Loucy (cell line): ENCODE results near the gene PRR29.

Experiments
- EZH2phosphoT487 ChIP-seq: fragments of 200-600 bp; IDR thresholded peaks from 2 replicates; pipeline ENCODE4 v1.6.1; 2018; ENCODE audit warnings: antibody characterized with exemption, mild to moderate bottlenecking, moderate library complexity, borderline replicate concordance
- TF ChIP-seq, protein P1 (sequence below): fragments of 200-600 bp; sonication (generic); conservative IDR thresholded peaks from 2 replicates; pipeline ENCODE4 v1.5.1; 2014; ENCODE audit warnings: mild to moderate bottlenecking, antibody characterized with exemption, low read length

DNA sequence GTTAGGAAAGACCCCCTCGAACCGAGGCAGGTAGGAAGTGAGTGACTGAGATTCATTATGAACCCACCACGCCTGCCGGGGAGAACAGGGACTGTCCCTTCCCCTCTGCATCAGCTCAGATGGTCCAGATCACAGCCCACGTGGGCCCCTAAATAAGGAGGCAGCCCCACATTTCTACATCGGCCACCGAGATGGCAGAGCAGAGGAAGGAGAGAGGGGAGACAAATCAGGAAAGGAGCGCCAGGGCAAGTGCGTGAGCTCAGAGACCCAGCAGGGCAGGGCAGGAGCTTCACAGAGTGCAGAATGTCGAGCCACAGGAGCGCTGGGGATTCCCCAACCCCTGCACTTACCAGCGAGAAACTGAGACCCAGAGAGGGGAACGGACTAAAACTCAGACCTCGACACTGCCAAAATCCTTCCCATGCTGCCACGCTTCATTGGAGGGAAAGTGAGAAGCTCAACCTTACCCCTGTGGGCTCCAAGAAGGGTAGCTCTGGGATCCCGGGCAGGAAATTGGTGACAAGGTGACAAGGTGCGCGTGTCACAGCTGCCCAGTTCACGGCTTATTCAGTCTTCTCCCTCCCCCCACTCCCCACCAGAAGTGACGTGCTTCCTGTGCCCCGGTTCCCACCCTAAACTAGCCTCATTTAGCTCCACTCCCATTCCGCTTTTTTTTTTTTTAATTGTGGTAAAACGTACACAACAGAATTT, 22.1 kb downstream of the PRR29 start, which contains the start of gene ICAM2:
- TF ChIP-seq, protein P1, sequence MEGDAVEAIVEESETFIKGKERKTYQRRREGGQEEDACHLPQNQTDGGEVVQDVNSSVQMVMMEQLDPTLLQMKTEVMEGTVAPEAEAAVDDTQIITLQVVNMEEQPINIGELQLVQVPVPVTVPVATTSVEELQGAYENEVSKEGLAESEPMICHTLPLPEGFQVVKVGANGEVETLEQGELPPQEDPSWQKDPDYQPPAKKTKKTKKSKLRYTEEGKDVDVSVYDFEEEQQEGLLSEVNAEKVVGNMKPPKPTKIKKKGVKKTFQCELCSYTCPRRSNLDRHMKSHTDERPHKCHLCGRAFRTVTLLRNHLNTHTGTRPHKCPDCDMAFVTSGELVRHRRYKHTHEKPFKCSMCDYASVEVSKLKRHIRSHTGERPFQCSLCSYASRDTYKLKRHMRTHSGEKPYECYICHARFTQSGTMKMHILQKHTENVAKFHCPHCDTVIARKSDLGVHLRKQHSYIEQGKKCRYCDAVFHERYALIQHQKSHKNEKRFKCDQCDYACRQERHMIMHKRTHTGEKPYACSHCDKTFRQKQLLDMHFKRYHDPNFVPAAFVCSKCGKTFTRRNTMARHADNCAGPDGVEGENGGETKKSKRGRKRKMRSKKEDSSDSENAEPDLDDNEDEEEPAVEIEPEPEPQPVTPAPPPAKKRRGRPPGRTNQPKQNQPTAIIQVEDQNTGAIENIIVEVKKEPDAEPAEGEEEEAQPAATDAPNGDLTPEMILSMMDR = no peak
- TF ChIP-seq EZH2phosphoT487 = no peak
